WTC11 (cell line): ENCODE measurements around the gene MMP13. TPM values are rescaled to one million over a fixed set of nuclear protein-coding genes. Genes with fewer than 3 reads are reported as not detected.

Experiments
- ATAC-seq: fragments of 200-7000 bp; cut with Tn5 transposase; 2 replicates; pipeline ENCODE4 v1.10.0; 2021; ENCODE audit warnings: mild to moderate bottlenecking, moderate library complexity
- CTCF ChIA-PET: fragments of 300-600 bp; sonication (Branson Sonifier 250); formaldehyde crosslinking; loops from one replicate; lab custom pipeline; 2021; ENCODE audit warnings: antibody characterized with exemption; lab: Charles Lee
- POLR2A ChIA-PET: fragments of 350-600 bp; sonication (Branson Sonifier 250); formaldehyde crosslinking; loops from one replicate; lab custom pipeline; 2021; ENCODE audit warnings: antibody characterized with exemption; lab: Charles Lee
- DNase-seq: peaks from one replicate; pipeline ENCODE4 v3.0.0; 2021; ENCODE audit warnings: low spot score
- H3K27ac Mint-ChIP-seq: 2 replicates; pipeline ENCODE4 v1.8.0; 2021; ENCODE audit warnings: mixed read lengths
- H3K27me3 Mint-ChIP-seq: 2 replicates; pipeline ENCODE4 v1.8.0; 2021; ENCODE audit warnings: low read depth, mild to moderate bottlenecking, moderate library complexity, mixed read lengths
- H3K36me3 Mint-ChIP-seq: 2 replicates; pipeline ENCODE4 v1.8.0; 2021; ENCODE audit warnings: mixed read lengths
- H3K4me1 Mint-ChIP-seq: 2 replicates; pipeline ENCODE4 v1.8.0; 2022; ENCODE audit warnings: mixed read lengths
- H3K4me3 Mint-ChIP-seq: 2 replicates; pipeline ENCODE4 v1.8.0; 2021; ENCODE audit warnings: mild to moderate bottlenecking, moderate library complexity, mixed read lengths
- H3K9me3 Mint-ChIP-seq: 2 replicates; pipeline ENCODE4 v1.8.0; 2021; ENCODE audit warnings: mixed read lengths
- ATF2 ChIP-seq: sonication (generic); formaldehyde crosslinking; IDR thresholded peaks from 2 replicates; pipeline ENCODE4 v1.8.1; 2022; ENCODE audit warnings: low read depth, missing genetic modification reagents, borderline replicate concordance
- CBFB ChIP-seq: sonication (generic); formaldehyde crosslinking; IDR thresholded peaks from 2 replicates; pipeline ENCODE4 v1.8.1; 2022; ENCODE audit warnings: mild to moderate bottlenecking, low read depth, missing genetic modification reagents
- ETV6 ChIP-seq: sonication (generic); formaldehyde crosslinking; IDR thresholded peaks from 2 replicates; pipeline ENCODE4 v1.8.1; 2022; ENCODE audit warnings: mild to moderate bottlenecking, missing genetic modification reagents
- GABPB1 ChIP-seq: sonication (generic); formaldehyde crosslinking; IDR thresholded peaks from 2 replicates; pipeline ENCODE4 v1.8.1; 2023; ENCODE audit warnings: mild to moderate bottlenecking, missing genetic modification reagents
- MXD4 ChIP-seq: fragments of 250-450 bp; sonication (Bioruptor Pico); IDR thresholded peaks from 2 replicates; pipeline ENCODE4 v1.8.0; 2021; ENCODE audit warnings: mild to moderate bottlenecking, moderate library complexity, borderline replicate concordance
- NFATC4 ChIP-seq: fragments of 250-450 bp; sonication (Bioruptor Pico); IDR thresholded peaks from 2 replicates; pipeline ENCODE4 v1.9.0; 2021; ENCODE audit warnings: mild to moderate bottlenecking
- NR2C2 ChIP-seq: sonication (generic); formaldehyde crosslinking; IDR thresholded peaks from 2 replicates; pipeline ENCODE4 v1.8.0; 2022; ENCODE audit warnings: mild to moderate bottlenecking, missing genetic modification reagents
- TCF7 ChIP-seq: sonication (generic); formaldehyde crosslinking; IDR thresholded peaks from 2 replicates; pipeline ENCODE4 v1.8.0; 2022; ENCODE audit warnings: mild to moderate bottlenecking, low read depth, missing genetic modification reagents, moderate library complexity
- ZBTB21 ChIP-seq: sonication (generic); formaldehyde crosslinking; IDR thresholded peaks from 2 replicates; pipeline ENCODE4 v1.8.1; 2023; ENCODE audit warnings: mild to moderate bottlenecking, missing genetic modification reagents, borderline replicate concordance
- ZNF219 ChIP-seq: sonication (generic); formaldehyde crosslinking; IDR thresholded peaks from 2 replicates; pipeline ENCODE4 v1.8.0; 2023; ENCODE audit warnings: missing genetic modification reagents, mild to moderate bottlenecking, borderline replicate concordance
- ZNF281 ChIP-seq: sonication (generic); formaldehyde crosslinking; IDR thresholded peaks from 2 replicates; pipeline ENCODE4 v1.8.0; 2023; ENCODE audit warnings: mild to moderate bottlenecking, missing genetic modification reagents
- ZNF416 ChIP-seq: fragments of 250-450 bp; sonication (Bioruptor Pico); IDR thresholded peaks from 2 replicates; pipeline ENCODE4 v1.9.0; 2021; ENCODE audit warnings: mild to moderate bottlenecking, inconsistent platforms
- total RNA-seq: library from RNA; stranded (reverse); gene quantifications from 3 replicates; pipeline ENCODE4 v1.2.3, GENCODE V29; 2021
- TF ChIP-seq, protein P1 (sequence below): sonication (generic); formaldehyde crosslinking; IDR thresholded peaks from 2 replicates; pipeline ENCODE4 v1.8.1; 2022; ENCODE audit warnings: mild to moderate bottlenecking, missing genetic modification reagents, moderate library complexity, borderline replicate concordance
- TF ChIP-seq, protein P2 (sequence below): sonication (generic); formaldehyde crosslinking; IDR thresholded peaks from 2 replicates; pipeline ENCODE4 v1.8.0; 2022; ENCODE audit warnings: mild to moderate bottlenecking, missing genetic modification reagents
- TF ChIP-seq, protein P3 (sequence below): sonication (generic); formaldehyde crosslinking; IDR thresholded peaks from 2 replicates; pipeline ENCODE4 v1.8.1; 2022; ENCODE audit warnings: mild to moderate bottlenecking, moderate library complexity, missing genetic modification reagents
- TF ChIP-seq, protein P4 (sequence below): sonication (generic); formaldehyde crosslinking; IDR thresholded peaks from 2 replicates; pipeline ENCODE4 v1.8.1; 2022; ENCODE audit warnings: low read depth, mild to moderate bottlenecking, moderate library complexity, missing genetic modification reagents, borderline replicate concordance

Gene MMP13
- total RNA-seq, 1 experiment from 2014 or later = not detected

DNA sequence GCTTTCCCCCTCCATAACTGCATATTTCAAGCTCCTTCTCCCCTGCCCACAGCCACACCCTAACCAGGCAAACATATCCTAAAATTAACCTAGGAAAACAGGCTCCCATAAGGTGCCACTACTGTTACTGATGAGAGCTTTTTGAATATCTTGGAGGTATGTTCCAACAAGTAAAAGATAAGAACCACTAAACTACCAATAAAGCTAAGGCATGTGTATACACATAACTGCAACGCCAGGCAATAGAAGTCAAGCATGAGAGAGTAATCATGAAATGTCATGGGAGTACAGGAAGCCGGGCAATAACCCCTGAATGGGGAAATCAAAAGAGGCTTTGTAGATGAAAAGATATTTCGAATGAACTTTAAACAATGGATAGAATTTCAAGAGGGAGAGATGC lies 9.3 kb downstream of the MMP13 start:
- Mint-ChIP-seq H3K4me3 (no peak overlapping the region), H3K4me1 (no peaks in the 10 kb centered on the region), H3K9me3 (no peaks in the 10 kb centered on the region), H3K27me3 (no peaks in the 10 kb centered on the region), H3K27ac (no peak overlapping the region), H3K36me3 (no peaks in the 10 kb centered on the region)
- CTCF ChIA-PET = interaction anchor here (1.3 to 1.7 kb wide), 2 partner anchors 32 to 71 kb away, joined by 4 to 5 read pairs; partner anchors contain the start of gene MMP12
- POLR2A ChIA-PET = no interaction called here
- TF ChIP-seq GABPB1 = no peak
- no peak for TF ChIP-seq ZBTB21 (CRISPR knock-in tag)
- TF ChIP-seq, protein P1, sequence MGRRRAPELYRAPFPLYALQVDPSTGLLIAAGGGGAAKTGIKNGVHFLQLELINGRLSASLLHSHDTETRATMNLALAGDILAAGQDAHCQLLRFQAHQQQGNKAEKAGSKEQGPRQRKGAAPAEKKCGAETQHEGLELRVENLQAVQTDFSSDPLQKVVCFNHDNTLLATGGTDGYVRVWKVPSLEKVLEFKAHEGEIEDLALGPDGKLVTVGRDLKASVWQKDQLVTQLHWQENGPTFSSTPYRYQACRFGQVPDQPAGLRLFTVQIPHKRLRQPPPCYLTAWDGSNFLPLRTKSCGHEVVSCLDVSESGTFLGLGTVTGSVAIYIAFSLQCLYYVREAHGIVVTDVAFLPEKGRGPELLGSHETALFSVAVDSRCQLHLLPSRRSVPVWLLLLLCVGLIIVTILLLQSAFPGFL (CRISPR knock-in tag) = no peak
- no peak for TF ChIP-seq TCF7
- TF ChIP-seq ATF2 = no peak
- TF ChIP-seq CBFB = no peak
- TF ChIP-seq NR2C2 (CRISPR knock-in tag) = no peak
- TF ChIP-seq, protein P2, sequence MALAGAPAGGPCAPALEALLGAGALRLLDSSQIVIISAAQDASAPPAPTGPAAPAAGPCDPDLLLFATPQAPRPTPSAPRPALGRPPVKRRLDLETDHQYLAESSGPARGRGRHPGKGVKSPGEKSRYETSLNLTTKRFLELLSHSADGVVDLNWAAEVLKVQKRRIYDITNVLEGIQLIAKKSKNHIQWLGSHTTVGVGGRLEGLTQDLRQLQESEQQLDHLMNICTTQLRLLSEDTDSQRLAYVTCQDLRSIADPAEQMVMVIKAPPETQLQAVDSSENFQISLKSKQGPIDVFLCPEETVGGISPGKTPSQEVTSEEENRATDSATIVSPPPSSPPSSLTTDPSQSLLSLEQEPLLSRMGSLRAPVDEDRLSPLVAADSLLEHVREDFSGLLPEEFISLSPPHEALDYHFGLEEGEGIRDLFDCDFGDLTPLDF (CRISPR knock-in tag) = no peak
- TF ChIP-seq ZNF219 (CRISPR knock-in tag) = no peak
- TF ChIP-seq, protein P3, sequence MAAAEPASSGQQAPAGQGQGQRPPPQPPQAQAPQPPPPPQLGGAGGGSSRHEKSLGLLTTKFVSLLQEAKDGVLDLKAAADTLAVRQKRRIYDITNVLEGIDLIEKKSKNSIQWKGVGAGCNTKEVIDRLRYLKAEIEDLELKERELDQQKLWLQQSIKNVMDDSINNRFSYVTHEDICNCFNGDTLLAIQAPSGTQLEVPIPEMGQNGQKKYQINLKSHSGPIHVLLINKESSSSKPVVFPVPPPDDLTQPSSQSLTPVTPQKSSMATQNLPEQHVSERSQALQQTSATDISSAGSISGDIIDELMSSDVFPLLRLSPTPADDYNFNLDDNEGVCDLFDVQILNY (CRISPR knock-in tag) = no peak
- TF ChIP-seq MXD4 = no peak
- TF ChIP-seq NFATC4 (CRISPR knock-in tag) = no peak
- TF ChIP-seq, protein P4, sequence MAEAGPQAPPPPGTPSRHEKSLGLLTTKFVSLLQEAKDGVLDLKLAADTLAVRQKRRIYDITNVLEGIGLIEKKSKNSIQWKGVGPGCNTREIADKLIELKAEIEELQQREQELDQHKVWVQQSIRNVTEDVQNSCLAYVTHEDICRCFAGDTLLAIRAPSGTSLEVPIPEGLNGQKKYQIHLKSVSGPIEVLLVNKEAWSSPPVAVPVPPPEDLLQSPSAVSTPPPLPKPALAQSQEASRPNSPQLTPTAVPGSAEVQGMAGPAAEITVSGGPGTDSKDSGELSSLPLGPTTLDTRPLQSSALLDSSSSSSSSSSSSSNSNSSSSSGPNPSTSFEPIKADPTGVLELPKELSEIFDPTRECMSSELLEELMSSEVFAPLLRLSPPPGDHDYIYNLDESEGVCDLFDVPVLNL (CRISPR knock-in tag) = no peak
- no peak for TF ChIP-seq ZNF281 (CRISPR knock-in tag)
- no peak for TF ChIP-seq ETV6 (CRISPR knock-in tag)
- no peak for TF ChIP-seq ZNF416 (CRISPR knock-in tag)
- ATAC-seq (no peak), DNase-seq (no peak)
